ENCODE data around the gene NRG4.

GRCh38 chr15:75948761-75949296, 63.4 kb downstream of the NRG4 start:
- TF ChIP-seq, protein P1, sequence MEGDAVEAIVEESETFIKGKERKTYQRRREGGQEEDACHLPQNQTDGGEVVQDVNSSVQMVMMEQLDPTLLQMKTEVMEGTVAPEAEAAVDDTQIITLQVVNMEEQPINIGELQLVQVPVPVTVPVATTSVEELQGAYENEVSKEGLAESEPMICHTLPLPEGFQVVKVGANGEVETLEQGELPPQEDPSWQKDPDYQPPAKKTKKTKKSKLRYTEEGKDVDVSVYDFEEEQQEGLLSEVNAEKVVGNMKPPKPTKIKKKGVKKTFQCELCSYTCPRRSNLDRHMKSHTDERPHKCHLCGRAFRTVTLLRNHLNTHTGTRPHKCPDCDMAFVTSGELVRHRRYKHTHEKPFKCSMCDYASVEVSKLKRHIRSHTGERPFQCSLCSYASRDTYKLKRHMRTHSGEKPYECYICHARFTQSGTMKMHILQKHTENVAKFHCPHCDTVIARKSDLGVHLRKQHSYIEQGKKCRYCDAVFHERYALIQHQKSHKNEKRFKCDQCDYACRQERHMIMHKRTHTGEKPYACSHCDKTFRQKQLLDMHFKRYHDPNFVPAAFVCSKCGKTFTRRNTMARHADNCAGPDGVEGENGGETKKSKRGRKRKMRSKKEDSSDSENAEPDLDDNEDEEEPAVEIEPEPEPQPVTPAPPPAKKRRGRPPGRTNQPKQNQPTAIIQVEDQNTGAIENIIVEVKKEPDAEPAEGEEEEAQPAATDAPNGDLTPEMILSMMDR (IDR thresholded peaks at IDR 0.05; ENCODE audit: low read depth, low read length, poor library complexity, severe bottlenecking): no peak
- TF ChIP-seq EZH2phosphoT487 (IDR thresholded peaks at IDR 0.05; ENCODE audit: borderline replicate concordance, low read length): no peak
